Spleen (tissue), 7 donors: Measurements from ENCODE around the gene ASIC1.

ENCODE experiments used
- CTCF ChIP-seq, 11 experiments: fragments of 200-600 bp in 7 of 11; fragments of 450-650 bp in 4 of 11; sonication (generic) in 4 of 11; IDR thresholded peaks in 8 of 11; conservative IDR thresholded peaks in 3 of 11; 1 replicate in 7 of 11; 2 replicates in 4 of 11; pipeline versions ENCODE4 v1.4.0 to v1.8.0; 2016 to 2021; ENCODE audit warnings: antibody characterized with exemption in 11 of 11, inconsistent platforms in 4 of 11, mild to moderate bottlenecking in 1 of 11
- POLR2A ChIP-seq, 3 donors: fragments of 450-650 bp; IDR thresholded peaks; one replicate each; pipeline ENCODE4 v1.5.1; 2017; ENCODE audit warnings: antibody characterized with exemption in 3 of 3, mild to moderate bottlenecking in 1 of 3
- donor health status: DM: no; HTN: no; CAD: no; lungs with moderate emphysema.
- donor health status: DM: no; HTN: no; CAD: no.
- donor health status: DM: no; HTN: no; CAD: no.

GRCh38 chr12:50123203-50123602 lies 65.8 kb downstream of the ASIC1 start:
- no peak for TF ChIP-seq CTCF (IDR thresholded peaks at IDR 0.05 in 8 of 11, conservative IDR thresholded peaks at IDR 0.05 in 3 of 11)
- TF ChIP-seq POLR2A (IDR thresholded peaks at IDR 0.05) = no peak
